K562 (cell line): Measurements from ENCODE around the gene MAP2K4. TPM values are rescaled to one million over a fixed set of nuclear protein-coding genes. Genes with fewer than 3 reads are reported as not detected.

Experiments
- ATAC-seq: fragments of 200-7000 bp; cut with Tn5 transposase; 3 replicates; pipeline ENCODE4 v1.9.1; 2020; ENCODE audit warnings: moderate library complexity
- BruUV-seq: library from RNA; stranded (reverse); fragments of 400-500 nt; replicated peaks from 2 replicates; lab custom pipeline; 2021; lab: Mats Ljungman, UMichigan
- CTCF ChIA-PET: fragments of 300-600 bp; formaldehyde crosslinking; extraction: SDS; loops from one replicate; lab custom pipeline; 2021; ENCODE audit warnings: low intra/inter-chr PET ratio; lab: Yijun Ruan, JAX
- POLR2A ChIA-PET: fragments of 300-600, 350-650 bp; sonication (Branson Sonifier 250); formaldehyde crosslinking; extraction: SDS; loops from one replicate; lab custom pipeline; 2021; ENCODE audit warnings: antibody characterized with exemption, inconsistent platforms; lab: Yijun Ruan, JAX
- DNase-seq, 4 experiments: peaks; one replicate each; pipeline versions ENCODE4 v3.0.0 to v3.0.0-alpha.2; 2011 to 2018; ENCODE audit warnings: low spot score in 3 of 4, mixed read lengths in 3 of 4; ENCODE audit errors: extremely low read depth in 1 of 4
- FAIRE-seq: peaks from 2 replicates; lab custom pipeline; 2011; peaks lifted over from hg19 to GRCh38; lab: Jason Lieb, UNC
- H2AFZ ChIP-seq: 2 replicates; pipeline ENCODE4 v1.6.0; 2011; ENCODE audit warnings: low read depth, low read length, control low read depth, inconsistent platforms
- H3K27ac ChIP-seq: fragments of 200-600 bp; 3 replicates; pipeline ENCODE4 v1.8.0; 2011; ENCODE audit warnings: low read depth, mild to moderate bottlenecking, control low read depth, inconsistent platforms, low read length, moderate library complexity, mixed read lengths; ENCODE audit errors: extremely low read depth
- H3K27me3 ChIP-seq, 2 experiments: fragments of 300-600 bp in 1 of 2; 2 replicates in 1 of 2; 3 replicates in 1 of 2; pipeline versions ENCODE4 v1.6.0 to v1.8.0; 2011; ENCODE audit warnings: inconsistent platforms in 2 of 2, low read length in 2 of 2, mild to moderate bottlenecking in 1 of 2, mixed read lengths in 1 of 2, moderate library complexity in 1 of 2; ENCODE audit not compliant: control insufficient read depth in 2 of 2, insufficient read depth in 2 of 2
- H3K36me3 ChIP-seq: fragments of 300-600 bp; 3 replicates; pipeline ENCODE4 v1.8.0; 2011; ENCODE audit warnings: mild to moderate bottlenecking, low read length, inconsistent platforms; ENCODE audit not compliant: control insufficient read depth, insufficient read depth
- H3K4me1 ChIP-seq, 2 experiments: fragments of 200-600 bp in 1 of 2; replicated peaks in 1 of 2; 2 replicates in 1 of 2; 3 replicates in 1 of 2; pipeline versions ENCODE4 v1.5.1 to v1.8.0; 2011; ENCODE audit warnings: inconsistent platforms in 2 of 2, low read length in 2 of 2, mild to moderate bottlenecking in 1 of 2, mixed read lengths in 1 of 2, moderate library complexity in 1 of 2; ENCODE audit not compliant: control insufficient read depth in 2 of 2, insufficient read depth in 2 of 2
- H3K4me2 ChIP-seq: 2 replicates; pipeline ENCODE4 v1.6.1; 2011; ENCODE audit warnings: low read length, control low read depth, inconsistent platforms, mixed read lengths; ENCODE audit not compliant: insufficient read depth
- H3K4me3 ChIP-seq: fragments of 200-600 bp; sonication (generic), shearing (Covaris generic); 2 replicates; pipeline ENCODE4 v1.5.1; 2016; ENCODE audit warnings: control low read depth, inconsistent platforms
- H3K79me2 ChIP-seq: fragments of 200-600 bp; 3 replicates; pipeline ENCODE4 v1.8.0; 2011; ENCODE audit warnings: low read length, inconsistent platforms; ENCODE audit not compliant: control insufficient read depth, insufficient read depth
- H3K9ac ChIP-seq, 2 experiments: 2 replicates each; pipeline versions ENCODE4 v1.6.0 to v1.6.1; 2011; ENCODE audit warnings: low read depth in 2 of 2, low read length in 2 of 2, control low read depth in 1 of 2, inconsistent platforms in 1 of 2, mild to moderate bottlenecking in 1 of 2, mixed read lengths in 1 of 2; ENCODE audit not compliant: insufficient read depth in 1 of 2
- H3K9me1 ChIP-seq: one replicate; pipeline ENCODE4 v1.6.0; 2011; ENCODE audit warnings: inconsistent platforms, mild to moderate bottlenecking, low read length, moderate library complexity; ENCODE audit not compliant: control insufficient read depth, insufficient read depth
- H3K9me3 ChIP-seq: replicated peaks from 2 replicates; pipeline ENCODE4 v1.5.1; 2011; ENCODE audit warnings: low read depth, low read length, inconsistent platforms; ENCODE audit not compliant: control insufficient read depth, insufficient read depth
- H4K20me1 ChIP-seq: replicated peaks from 2 replicates; pipeline ENCODE4 v1.6.1; 2011; ENCODE audit warnings: low read length, inconsistent platforms, mixed read lengths; ENCODE audit not compliant: control insufficient read depth, insufficient read depth
- PHF21A ChIP-seq: fragments of 450-650 bp; IDR thresholded peaks from 2 replicates; pipeline ENCODE4 v1.6.1; 2017; ENCODE audit warnings: low read depth, borderline replicate concordance
- WGBS: fragments of 100-300 bp; shearing (Covaris generic); methylation state at CpG from one replicate; pipeline ENCODE4 v1.1.6; 2016; ENCODE audit warnings: low coverage, mixed read lengths; ENCODE audit not compliant: insufficient coverage; ENCODE audit errors: missing lambda C conversion rate; 5-methylcytosine and 5-hydroxymethylcytosine counted together
- in situ Hi-C: fragments of 300-500 bp; cut with MboI; formaldehyde crosslinking; loops from 4 replicates; pipeline ENCODE4 v1.15.0; 2018; ENCODE audit warnings: inconsistent platforms, mixed read lengths
- intact Hi-C: fragments of 100-400 bp; cut with micrococcal nuclease; formaldehyde crosslinking; loops from 2 replicates; pipeline ENCODE4 v1.14.2; 2022
- polyA plus RNA-seq, 8 experiments: library from polyadenylated mRNA; depleted of rRNA in 4 of 8; stranded (reverse) in 5 of 8; unstranded in 3 of 8; fragments of >200 nt; fragmentation: Nextera tagmentation in 2 of 8; fragmentation: Illumina TruSeq in 1 of 8; extraction: Ambion mirVana in 2 of 8; extraction: Trizol in 1 of 8; gene quantifications; 2 replicates each; pipeline versions ENCODE4 v1.2.1 to v1.2.3, GENCODE V29; 2011 to 2014; ENCODE audit warnings: inconsistent platforms in 1 of 8, missing spikeins in 1 of 8
- total RNA-seq, 7 experiments: library from RNA; depleted of rRNA in 6 of 7; stranded (reverse); fragments of >200 nt in 6 of 7; fragmentation: Illumina TruSeq in 2 of 7; extraction: Trizol in 2 of 7; gene quantifications; 2 replicates each; pipeline versions ENCODE4 v1.2.1 to v1.2.3, GENCODE V29; 2011 to 2021; ENCODE audit warnings: low replicate concordance in 1 of 7
- TF ChIP-seq, protein P1 (sequence below), 2 experiments: fragments of 450-650 bp in 1 of 2; sonication (generic) in 1 of 2; formaldehyde crosslinking in 1 of 2; IDR thresholded peaks in 1 of 2; conservative IDR thresholded peaks in 1 of 2; 2 replicates each; pipeline versions ENCODE4 v1.6.1 to v1.8.1; 2016 to 2023; ENCODE audit warnings: mild to moderate bottlenecking in 2 of 2, moderate library complexity in 2 of 2, inconsistent platforms in 1 of 2, missing genetic modification reagents in 1 of 2
- TF ChIP-seq, protein P2 (sequence below): fragments of 250-450 bp; sonication (Bioruptor Pico); IDR thresholded peaks from 2 replicates; pipeline ENCODE4 v1.8.0; 2021; ENCODE audit warnings: borderline replicate concordance, mild to moderate bottlenecking, moderate library complexity; ENCODE audit not compliant: poor library complexity, severe bottlenecking

The MAP2K4 gene
- total and polyA plus RNA-seq, 9 of the 15 experiments (the other 6 are each of a cell fraction or from before 2014, with no cell fraction given) = 3.0 to 15.9 (median 10.8) TPM

DNA sequence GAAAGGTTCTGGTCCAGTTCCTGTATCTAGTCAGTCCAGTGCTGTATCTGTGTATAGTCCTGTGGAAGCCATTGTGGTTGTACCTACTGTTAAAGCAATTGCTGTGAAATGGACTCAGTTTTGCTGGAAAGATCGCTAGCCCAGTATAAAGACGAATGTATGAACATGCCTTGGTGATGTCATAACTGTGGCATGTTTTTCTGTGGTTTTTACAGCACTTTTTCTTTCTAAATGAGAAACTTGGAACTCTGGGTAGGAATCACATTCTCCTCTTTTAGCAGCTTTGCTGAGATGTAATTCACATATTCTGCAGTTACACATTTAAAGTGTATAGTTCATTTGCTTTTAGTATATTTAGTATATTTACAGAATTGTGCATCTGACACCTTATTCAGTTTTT, 58.1 kb downstream of the MAP2K4 start:
- ChIA-PET CTCF (no interaction called here), POLR2A (no interaction called here)
- Histone ChIP-seq H3K9ac (no peak overlapping the region), H3K9me1 (no peaks in the 10 kb centered on the region), H3K4me2 (no peak overlapping the region), H3K36me3 (0 out of 3 replicates have a peak, but pooled peaks cover 7% of the 10 kb centered on the region), H3K4me1 (0 out of 5 replicates have a peak, but pooled peaks cover 0 to 3% of the 10 kb centered on the region in 2 experiments), H2AFZ (no peak overlapping the region), H4K20me1 (no peaks in the 10 kb centered on the region), H3K4me3 (no peak overlapping the region), H3K27me3 (no peaks in the 10 kb centered on the region; a peak in 1 of 5 replicates), H3K79me2 (no peaks in the 10 kb centered on the region)
- no peak for ATAC-seq
- DNase-seq = no peak
- in situ Hi-C loops = no loop called here
- BruUV-seq = no TSS peak
- TF ChIP-seq, protein P1, sequence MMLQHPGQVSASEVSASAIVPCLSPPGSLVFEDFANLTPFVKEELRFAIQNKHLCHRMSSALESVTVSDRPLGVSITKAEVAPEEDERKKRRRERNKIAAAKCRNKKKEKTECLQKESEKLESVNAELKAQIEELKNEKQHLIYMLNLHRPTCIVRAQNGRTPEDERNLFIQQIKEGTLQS (IDR thresholded peaks at IDR 0.05) = 0 out of 2 replicates have a peak, but pooled peaks have one; percentile 25
- TF ChIP-seq, protein P1 (CRISPR knock-in tag; conservative IDR thresholded peaks at IDR 0.05) = no peak
- TF ChIP-seq, protein P2, sequence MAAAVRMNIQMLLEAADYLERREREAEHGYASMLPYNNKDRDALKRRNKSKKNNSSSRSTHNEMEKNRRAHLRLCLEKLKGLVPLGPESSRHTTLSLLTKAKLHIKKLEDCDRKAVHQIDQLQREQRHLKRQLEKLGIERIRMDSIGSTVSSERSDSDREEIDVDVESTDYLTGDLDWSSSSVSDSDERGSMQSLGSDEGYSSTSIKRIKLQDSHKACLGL = no peak
- TF ChIP-seq PHF21A = no peak
- TF ChIP-seq, all 486 proteins: peak for 1
- Histone ChIP-seq H3K9me3 (no peaks in the 10 kb centered on the region), H3K27ac (no peak overlapping the region)
- WGBS = 36% methylated on average over 2 of the region's 2 CpGs
- intact Hi-C loops = no loop called here
- no peak for FAIRE-seq
